ENCODE measurements around the gene ZNF468. TPM values are rescaled to one million over a fixed set of nuclear protein-coding genes. Genes with fewer than 3 reads are reported as not detected.
"Not testable (repeated sequence)": the region's sequence is repeated elsewhere in the genome, so short reads cannot be mapped to it uniquely, and the experiment has no call there.

Gene ZNF468
- total and polyA plus RNA-seq, 2 donors (not counting 3 experiments of a cell fraction or from before 2014, with no cell fraction given): 6.3 to 12.6 TPM

DNA sequence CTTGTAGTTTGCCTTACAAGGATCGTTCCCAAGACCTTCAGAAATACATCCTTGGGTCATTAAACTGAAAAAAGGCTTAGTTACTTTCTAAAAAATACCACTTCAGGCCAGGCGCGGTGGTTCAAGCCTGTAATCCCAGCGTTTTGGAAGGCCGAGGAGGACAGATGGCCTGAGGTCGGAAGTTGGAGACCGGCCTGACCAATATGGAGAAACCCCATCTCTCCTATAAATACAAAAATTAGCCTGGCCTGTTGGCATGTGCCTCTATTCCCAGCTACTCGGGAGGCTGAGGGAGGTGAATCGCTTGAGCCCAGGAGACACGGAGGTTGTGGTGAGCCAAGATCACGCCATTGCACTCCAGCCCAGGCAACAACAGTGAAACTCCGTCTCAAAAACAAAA is 33.7 kb downstream of the ZNF468 start:
- H3K9me3 ChIP-seq (replicated peaks; ENCODE audit: control insufficient read depth, insufficient read depth, low read length): no peaks in the 10 kb centered on the region
- DNase-seq (ENCODE audit: low read depth, low spot score) (no peak), FAIRE-seq (no peak)
- no peak overlapping the region for H3K9ac ChIP-seq (replicated peaks; ENCODE audit: extremely low read depth, insufficient read depth, low read length)
- BruUV-seq (replicated peaks): no TSS peak
- intact Hi-C loops (cut with micrococcal nuclease): no loop called here
- TF ChIP-seq EZH2 (IDR thresholded peaks at IDR 0.05; ENCODE audit: borderline replicate concordance, low read depth, low read length, severe bottlenecking): no peak
- TF ChIP-seq, protein P1, sequence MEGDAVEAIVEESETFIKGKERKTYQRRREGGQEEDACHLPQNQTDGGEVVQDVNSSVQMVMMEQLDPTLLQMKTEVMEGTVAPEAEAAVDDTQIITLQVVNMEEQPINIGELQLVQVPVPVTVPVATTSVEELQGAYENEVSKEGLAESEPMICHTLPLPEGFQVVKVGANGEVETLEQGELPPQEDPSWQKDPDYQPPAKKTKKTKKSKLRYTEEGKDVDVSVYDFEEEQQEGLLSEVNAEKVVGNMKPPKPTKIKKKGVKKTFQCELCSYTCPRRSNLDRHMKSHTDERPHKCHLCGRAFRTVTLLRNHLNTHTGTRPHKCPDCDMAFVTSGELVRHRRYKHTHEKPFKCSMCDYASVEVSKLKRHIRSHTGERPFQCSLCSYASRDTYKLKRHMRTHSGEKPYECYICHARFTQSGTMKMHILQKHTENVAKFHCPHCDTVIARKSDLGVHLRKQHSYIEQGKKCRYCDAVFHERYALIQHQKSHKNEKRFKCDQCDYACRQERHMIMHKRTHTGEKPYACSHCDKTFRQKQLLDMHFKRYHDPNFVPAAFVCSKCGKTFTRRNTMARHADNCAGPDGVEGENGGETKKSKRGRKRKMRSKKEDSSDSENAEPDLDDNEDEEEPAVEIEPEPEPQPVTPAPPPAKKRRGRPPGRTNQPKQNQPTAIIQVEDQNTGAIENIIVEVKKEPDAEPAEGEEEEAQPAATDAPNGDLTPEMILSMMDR (IDR thresholded peaks at IDR 0.05; ENCODE audit: extremely low read depth in 1 of 2, insufficient read depth in 1 of 2, low read depth in 1 of 2, low read length in 2 of 2): no peak
- TF ChIP-seq, protein P2, sequence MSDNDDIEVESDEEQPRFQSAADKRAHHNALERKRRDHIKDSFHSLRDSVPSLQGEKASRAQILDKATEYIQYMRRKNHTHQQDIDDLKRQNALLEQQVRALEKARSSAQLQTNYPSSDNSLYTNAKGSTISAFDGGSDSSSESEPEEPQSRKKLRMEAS (IDR thresholded peaks at IDR 0.05; ENCODE audit: insufficient read depth, insufficient read length): no peak
- TF ChIP-seq POLR2AphosphoS5 (IDR thresholded peaks at IDR 0.05; ENCODE audit: insufficient read depth, low read depth, low read length): no peak
- TF ChIP-seq JUN (IDR thresholded peaks at IDR 0.05; ENCODE audit: borderline replicate concordance, insufficient read depth, insufficient read length, low read depth): no peak
- TF ChIP-seq POLR2A (IDR thresholded peaks at IDR 0.05; ENCODE audit: low read depth, low read length): no peak
- no peak for TF ChIP-seq FOS (IDR thresholded peaks at IDR 0.05; ENCODE audit: borderline replicate concordance, insufficient read depth, low read length)
- no peak for TF ChIP-seq GATA2 (IDR thresholded peaks at IDR 0.05; ENCODE audit: insufficient read depth, insufficient read length, low read depth, low read length)
- TF ChIP-seq MYC (IDR thresholded peaks at IDR 0.05; ENCODE audit: low read depth, low read length): no peak
- dilution Hi-C loops (cut with MboI; ENCODE audit: extremely low pct_ligation_motif_present, low sequenced_read_pairs): no loop called here
- H3K79me2 ChIP-seq (ENCODE audit: control insufficient read depth, insufficient read depth, low read length): no peaks in the 10 kb centered on the region
- H3K27me3 ChIP-seq (ENCODE audit: control insufficient read depth in 2 of 2, insufficient read depth in 2 of 2, low read length in 2 of 2): no peaks in the 10 kb centered on the region
- H3K27ac ChIP-seq (ENCODE audit: insufficient read depth, low read depth, low read length): no peak overlapping the region
- no peaks in the 10 kb centered on the region for H3K4me1 ChIP-seq (ENCODE audit: control insufficient read depth, extremely low read depth, insufficient read depth, low read length)
- H3K4me2 ChIP-seq (ENCODE audit: insufficient read depth, low read length): no peak overlapping the region
- ChIA-PET POLR2A (no interaction called here), CTCF (no interaction called here)
- no peak overlapping the region for H3K4me3 ChIP-seq (replicated peaks in 1 of 3; ENCODE audit: insufficient read depth in 1 of 3, low read depth in 1 of 3, low read length in 3 of 3)
- H3K9me1 ChIP-seq (replicated peaks; ENCODE audit: control insufficient read depth, extremely low read depth, insufficient read depth, low read length): no peaks in the 10 kb centered on the region
- H2AFZ ChIP-seq (ENCODE audit: low read depth, low read length): no peak overlapping the region
- H3K36me3 ChIP-seq (ENCODE audit: control insufficient read depth in 2 of 2, extremely low read depth in 1 of 2, insufficient read depth in 2 of 2, low read length in 2 of 2): no peaks in the 10 kb centered on the region
- H4K20me1 ChIP-seq (replicated peaks; ENCODE audit: control insufficient read depth, extremely low read depth, insufficient read depth, low read length): no peaks in the 10 kb centered on the region

DNA sequence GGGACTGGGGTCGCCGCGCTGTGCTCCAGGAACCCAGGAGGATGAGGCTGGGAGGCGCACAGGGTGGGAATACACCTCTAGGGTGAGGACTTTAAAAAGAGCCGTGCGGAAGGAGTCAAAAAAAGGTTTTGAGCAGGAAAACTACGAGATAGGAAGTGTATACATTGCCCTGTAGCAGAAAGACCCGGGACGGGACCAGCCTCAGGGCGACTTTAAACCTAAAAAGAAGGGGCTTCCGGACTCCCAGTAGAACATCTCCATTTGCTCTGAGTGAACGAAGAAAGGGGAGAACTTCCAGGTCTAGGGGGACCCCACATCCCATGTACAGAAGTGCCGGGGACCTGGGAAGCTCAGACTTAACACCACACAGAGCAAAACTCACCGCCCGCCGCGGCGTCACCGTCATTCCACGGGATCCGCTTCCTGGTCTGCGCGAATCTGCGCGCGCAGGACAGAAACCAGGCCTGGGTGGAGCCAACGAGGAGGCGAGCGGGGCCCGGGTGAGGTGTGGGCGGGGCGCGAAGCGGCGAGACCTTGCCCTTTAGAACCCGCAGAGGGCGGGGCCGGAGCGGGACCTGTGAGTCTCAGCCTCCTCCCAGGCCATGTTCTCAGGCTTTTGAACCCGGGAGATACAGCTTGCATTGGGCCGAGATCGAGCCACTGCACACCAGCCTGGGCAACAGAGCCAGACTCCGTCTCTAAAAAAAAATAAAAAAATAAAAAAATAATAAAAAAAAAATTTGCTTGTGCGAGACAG is 36.0 kb downstream of the ZNF468 start, which contains the start of gene ZNF28:
ZNF28 (minus strand) TSS at position 430 of the 757 bp plus-strand sequence. CDS start 3,675 bp downstream, outside the sequence.
- BruUV-seq (replicated peaks); H3K27me3 ChIP-seq (ENCODE audit: control insufficient read depth in 2 of 2, insufficient read depth in 2 of 2, low read length in 2 of 2); H3K4me1 ChIP-seq (ENCODE audit: control insufficient read depth, extremely low read depth, insufficient read depth, low read length); dilution Hi-C loops (cut with MboI; ENCODE audit: extremely low pct_ligation_motif_present, low sequenced_read_pairs); H3K9me3 ChIP-seq (replicated peaks; ENCODE audit: control insufficient read depth, insufficient read depth, low read length); H3K79me2 ChIP-seq (ENCODE audit: control insufficient read depth, insufficient read depth, low read length); H3K36me3 ChIP-seq (ENCODE audit: control insufficient read depth in 2 of 2, extremely low read depth in 1 of 2, insufficient read depth in 2 of 2, low read length in 2 of 2); CTCF ChIA-PET; H3K9me1 ChIP-seq (replicated peaks; ENCODE audit: control insufficient read depth, extremely low read depth, insufficient read depth, low read length); H4K20me1 ChIP-seq (replicated peaks; ENCODE audit: control insufficient read depth, extremely low read depth, insufficient read depth, low read length): not testable (repeated sequence)
- FAIRE-seq (peak; percentile 99), DNase-seq (ENCODE audit: low read depth, low spot score) (peak; percentile 36)
- peak within 1 kb of the TSS; percentile 79 for H3K4me2 ChIP-seq (ENCODE audit: insufficient read depth, low read length)
- H3K4me3 ChIP-seq (replicated peaks in 1 of 3; ENCODE audit: insufficient read depth in 1 of 3, low read depth in 1 of 3, low read length in 3 of 3): peak within 1 kb of the TSS; percentile 54 to 87 (median 85)
- intact Hi-C loops (cut with micrococcal nuclease): loop anchor here (1.0 kb wide), 2 partner anchors 36 to 102 kb away; partner anchors contain the start of genes ZNF468 and ZNF888
- peak within 1 kb of the TSS; percentile 65 for H3K9ac ChIP-seq (replicated peaks; ENCODE audit: extremely low read depth, insufficient read depth, low read length)
- H2AFZ ChIP-seq (ENCODE audit: low read depth, low read length): peak within 1 kb of the TSS; percentile 95
- POLR2A ChIA-PET: interaction anchor here (0.5 kb wide), 1 partner anchor 41 kb away, joined by 3 read pairs; no protein-coding TSS in a partner anchor
- peak within 1 kb of the TSS; percentile 45 for H3K27ac ChIP-seq (ENCODE audit: insufficient read depth, low read depth, low read length)

All from endothelial cell of umbilical vein (primary cell).